HepG2 (cell line): ENCODE data around the gene NRSN2. TPM values are rescaled to one million over a fixed set of nuclear protein-coding genes. Genes with fewer than 3 reads are reported as not detected.
A peak's percentile ranks its signal among the peaks of the same experiment; 100 is the strongest.

ENCODE experiments used
- HNF4A ChIP-seq: sonication (generic); formaldehyde crosslinking; IDR thresholded peaks from 2 replicates; pipeline ENCODE4 v1.4.0; 2020; ENCODE audit warnings: missing genetic modification reagents
- MED1 ChIP-seq: sonication (generic); formaldehyde crosslinking; IDR thresholded peaks from 2 replicates; pipeline ENCODE4 v1.4.0; 2020; ENCODE audit warnings: missing genetic modification reagents
- NFATC3 ChIP-seq: sonication (generic); formaldehyde crosslinking; IDR thresholded peaks from 2 replicates; pipeline ENCODE4 v1.5.1; 2020; ENCODE audit warnings: mild to moderate bottlenecking, missing genetic modification reagents
- PRPF4 ChIP-seq: fragments of 200-400 bp; formaldehyde crosslinking; IDR thresholded peaks from 2 replicates; pipeline ENCODE4 v1.6.1; 2016; ENCODE audit warnings: low read length, low read depth; ENCODE audit not compliant: poor library complexity, severe bottlenecking
- RARA ChIP-seq: IDR thresholded peaks from 2 replicates; pipeline ENCODE4 v1.6.1; 2016; ENCODE audit warnings: missing genetic modification reagents, missing compliant biosample characterization
- RXRB ChIP-seq: IDR thresholded peaks from 2 replicates; pipeline ENCODE4 v1.6.1; 2016; ENCODE audit warnings: borderline replicate concordance, missing genetic modification reagents, missing compliant biosample characterization
- SAP130 ChIP-seq: IDR thresholded peaks from 2 replicates; pipeline ENCODE4 v1.6.1; 2016; ENCODE audit warnings: low read depth
- ZNF205 ChIP-seq: IDR thresholded peaks from 2 replicates; pipeline ENCODE4 v1.6.1; 2018; ENCODE audit warnings: missing biosample characterization, missing genetic modification reagents
- ZNF562 ChIP-seq: sonication (generic); formaldehyde crosslinking; IDR thresholded peaks from 2 replicates; pipeline ENCODE4 v1.8.0; 2022; ENCODE audit warnings: missing genetic modification reagents, borderline replicate concordance
- ZNF839 ChIP-seq: sonication (generic); formaldehyde crosslinking; IDR thresholded peaks from 2 replicates; pipeline ENCODE4 v1.4.0; 2020; ENCODE audit warnings: missing genetic modification reagents, mild to moderate bottlenecking, borderline replicate concordance
- ZSCAN31 ChIP-seq: sonication (generic); formaldehyde crosslinking; IDR thresholded peaks from 2 replicates; pipeline ENCODE4 v1.5.0; 2020; ENCODE audit warnings: low read depth, mild to moderate bottlenecking, missing genetic modification reagents
- polyA plus RNA-seq, 8 experiments: library from polyadenylated mRNA; depleted of rRNA in 3 of 8; stranded (reverse) in 7 of 8; unstranded in 1 of 8; fragments of >200 nt; fragmentation: Illumina TruSeq in 4 of 8; extraction: Trizol in 4 of 8; gene quantifications; 2 replicates each; pipeline versions ENCODE4 v1.2.1 to v1.2.3, GENCODE V29; 2011 to 2016; ENCODE audit warnings: low read depth in 4 of 8, missing spikeins in 1 of 8, mixed read lengths in 1 of 8; ENCODE audit not compliant: insufficient read depth in 1 of 8
- total RNA-seq, 5 experiments: library from RNA; depleted of rRNA; stranded (reverse); fragments of >200 nt; fragmentation: Illumina TruSeq; extraction: Trizol; gene quantifications; 2 replicates each; pipeline ENCODE4 v1.2.3, GENCODE V29; 2016; ENCODE audit warnings: low read depth in 1 of 5
- TF ChIP-seq, protein P1 (sequence below): sonication (generic); formaldehyde crosslinking; IDR thresholded peaks from 2 replicates; pipeline ENCODE4 v1.5.1; 2020; ENCODE audit warnings: mild to moderate bottlenecking, missing genetic modification reagents, borderline replicate concordance
- TF ChIP-seq, protein P2 (sequence below): IDR thresholded peaks from 2 replicates; pipeline ENCODE4 v1.6.1; 2018; ENCODE audit warnings: missing genetic modification reagents
- TF ChIP-seq, protein P3 (sequence below): sonication (generic); formaldehyde crosslinking; conservative IDR thresholded peaks from 2 replicates; pipeline ENCODE4 v1.8.0; 2022; ENCODE audit warnings: mild to moderate bottlenecking, moderate library complexity, missing genetic modification reagents
- TF ChIP-seq, protein P4 (sequence below): sonication (generic); formaldehyde crosslinking; IDR thresholded peaks from 2 replicates; pipeline ENCODE4 v1.4.0; 2020; ENCODE audit warnings: missing genetic modification reagents, borderline replicate concordance

NRSN2 gene
- total and polyA plus RNA-seq, 2 of the 13 experiments (the other 11 are each of a cell fraction or from before 2014, with no cell fraction given) = 32.3 to 49.4 TPM

DNA sequence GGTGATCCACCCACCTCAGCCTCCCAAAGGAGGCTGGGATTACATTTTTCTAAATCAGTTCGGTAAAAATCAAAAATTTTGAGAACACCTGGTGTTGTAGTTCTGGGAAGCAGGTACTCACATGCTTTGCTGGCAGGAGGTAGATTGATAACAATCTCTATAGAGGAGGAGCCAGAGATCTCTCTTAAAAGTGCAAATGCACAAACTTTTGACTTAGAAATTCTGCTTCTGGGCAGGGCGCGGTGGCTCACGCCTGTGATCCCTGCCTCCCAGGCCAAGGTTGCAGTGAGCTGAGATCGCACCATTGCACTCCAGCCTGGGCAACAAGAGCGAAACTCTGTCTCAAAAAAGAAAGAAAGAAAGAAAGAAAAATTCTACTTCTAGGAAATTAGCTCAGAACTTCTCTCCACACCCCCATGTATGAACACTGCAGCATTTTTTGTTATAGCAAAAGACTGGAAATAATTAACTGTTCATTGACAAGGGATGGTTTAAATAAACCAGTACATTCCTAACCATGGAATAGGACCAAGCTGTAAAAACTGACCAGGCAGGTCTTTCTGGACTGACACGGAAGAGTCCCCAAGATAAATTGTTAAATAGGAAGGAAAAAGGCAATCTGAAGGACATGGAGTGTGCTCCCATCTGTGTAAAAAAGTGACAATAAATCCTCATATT lies 19.3 kb downstream of the NRSN2 start (continued):
- TF ChIP-seq, protein P1, sequence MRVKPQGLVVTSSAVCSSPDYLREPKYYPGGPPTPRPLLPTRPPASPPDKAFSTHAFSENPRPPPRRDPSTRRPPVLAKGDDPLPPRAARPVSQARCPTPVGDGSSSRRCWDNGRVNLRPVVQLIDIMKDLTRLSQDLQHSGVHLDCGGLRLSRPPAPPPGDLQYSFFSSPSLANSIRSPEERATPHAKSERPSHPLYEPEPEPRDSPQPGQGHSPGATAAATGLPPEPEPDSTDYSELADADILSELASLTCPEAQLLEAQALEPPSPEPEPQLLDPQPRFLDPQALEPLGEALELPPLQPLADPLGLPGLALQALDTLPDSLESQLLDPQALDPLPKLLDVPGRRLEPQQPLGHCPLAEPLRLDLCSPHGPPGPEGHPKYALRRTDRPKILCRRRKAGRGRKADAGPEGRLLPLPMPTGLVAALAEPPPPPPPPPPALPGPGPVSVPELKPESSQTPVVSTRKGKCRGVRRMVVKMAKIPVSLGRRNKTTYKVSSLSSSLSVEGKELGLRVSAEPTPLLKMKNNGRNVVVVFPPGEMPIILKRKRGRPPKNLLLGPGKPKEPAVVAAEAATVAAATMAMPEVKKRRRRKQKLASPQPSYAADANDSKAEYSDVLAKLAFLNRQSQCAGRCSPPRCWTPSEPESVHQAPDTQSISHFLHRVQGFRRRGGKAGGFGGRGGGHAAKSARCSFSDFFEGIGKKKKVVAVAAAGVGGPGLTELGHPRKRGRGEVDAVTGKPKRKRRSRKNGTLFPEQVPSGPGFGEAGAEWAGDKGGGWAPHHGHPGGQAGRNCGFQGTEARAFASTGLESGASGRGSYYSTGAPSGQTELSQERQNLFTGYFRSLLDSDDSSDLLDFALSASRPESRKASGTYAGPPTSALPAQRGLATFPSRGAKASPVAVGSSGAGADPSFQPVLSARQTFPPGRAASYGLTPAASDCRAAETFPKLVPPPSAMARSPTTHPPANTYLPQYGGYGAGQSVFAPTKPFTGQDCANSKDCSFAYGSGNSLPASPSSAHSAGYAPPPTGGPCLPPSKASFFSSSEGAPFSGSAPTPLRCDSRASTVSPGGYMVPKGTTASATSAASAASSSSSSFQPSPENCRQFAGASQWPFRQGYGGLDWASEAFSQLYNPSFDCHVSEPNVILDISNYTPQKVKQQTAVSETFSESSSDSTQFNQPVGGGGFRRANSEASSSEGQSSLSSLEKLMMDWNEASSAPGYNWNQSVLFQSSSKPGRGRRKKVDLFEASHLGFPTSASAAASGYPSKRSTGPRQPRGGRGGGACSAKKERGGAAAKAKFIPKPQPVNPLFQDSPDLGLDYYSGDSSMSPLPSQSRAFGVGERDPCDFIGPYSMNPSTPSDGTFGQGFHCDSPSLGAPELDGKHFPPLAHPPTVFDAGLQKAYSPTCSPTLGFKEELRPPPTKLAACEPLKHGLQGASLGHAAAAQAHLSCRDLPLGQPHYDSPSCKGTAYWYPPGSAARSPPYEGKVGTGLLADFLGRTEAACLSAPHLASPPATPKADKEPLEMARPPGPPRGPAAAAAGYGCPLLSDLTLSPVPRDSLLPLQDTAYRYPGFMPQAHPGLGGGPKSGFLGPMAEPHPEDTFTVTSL (CRISPR knock-in tag) = peak; percentile 34; the same call in 1 of the 2 replicates
- TF ChIP-seq RARA (CRISPR knock-in tag) (peak; percentile 32), PRPF4 (peak; percentile 74), SAP130 (CRISPR knock-in tag) (peak; percentile 24; the same call in 1 of the 2 replicates), ZNF205 (CRISPR knock-in tag) (0 out of 2 replicates have a peak, but pooled peaks have one; percentile 40), RXRB (peak; percentile 46; the same call in 1 of the 2 replicates), HNF4A (CRISPR knock-in tag) (peak; percentile 64), ZNF839 (CRISPR knock-in tag) (no peak), NFATC3 (CRISPR knock-in tag) (no peak), ZNF562 (no peak), ZSCAN31 (CRISPR knock-in tag) (no peak), MED1 (peak; percentile 51)
- TF ChIP-seq, protein P2, sequence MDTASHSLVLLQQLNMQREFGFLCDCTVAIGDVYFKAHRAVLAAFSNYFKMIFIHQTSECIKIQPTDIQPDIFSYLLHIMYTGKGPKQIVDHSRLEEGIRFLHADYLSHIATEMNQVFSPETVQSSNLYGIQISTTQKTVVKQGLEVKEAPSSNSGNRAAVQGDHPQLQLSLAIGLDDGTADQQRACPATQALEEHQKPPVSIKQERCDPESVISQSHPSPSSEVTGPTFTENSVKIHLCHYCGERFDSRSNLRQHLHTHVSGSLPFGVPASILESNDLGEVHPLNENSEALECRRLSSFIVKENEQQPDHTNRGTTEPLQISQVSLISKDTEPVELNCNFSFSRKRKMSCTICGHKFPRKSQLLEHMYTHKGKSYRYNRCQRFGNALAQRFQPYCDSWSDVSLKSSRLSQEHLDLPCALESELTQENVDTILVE (CRISPR knock-in tag) = no peak
- TF ChIP-seq, protein P3, sequence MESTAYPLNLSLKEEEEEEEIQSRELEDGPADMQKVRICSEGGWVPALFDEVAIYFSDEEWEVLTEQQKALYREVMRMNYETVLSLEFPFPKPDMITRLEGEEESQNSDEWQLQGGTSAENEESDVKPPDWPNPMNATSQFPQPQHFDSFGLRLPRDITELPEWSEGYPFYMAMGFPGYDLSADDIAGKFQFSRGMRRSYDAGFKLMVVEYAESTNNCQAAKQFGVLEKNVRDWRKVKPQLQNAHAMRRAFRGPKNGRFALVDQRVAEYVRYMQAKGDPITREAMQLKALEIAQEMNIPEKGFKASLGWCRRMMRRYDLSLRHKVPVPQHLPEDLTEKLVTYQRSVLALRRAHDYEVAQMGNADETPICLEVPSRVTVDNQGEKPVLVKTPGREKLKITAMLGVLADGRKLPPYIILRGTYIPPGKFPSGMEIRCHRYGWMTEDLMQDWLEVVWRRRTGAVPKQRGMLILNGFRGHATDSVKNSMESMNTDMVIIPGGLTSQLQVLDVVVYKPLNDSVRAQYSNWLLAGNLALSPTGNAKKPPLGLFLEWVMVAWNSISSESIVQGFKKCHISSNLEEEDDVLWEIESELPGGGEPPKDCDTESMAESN (CRISPR knock-in tag) = no peak
- TF ChIP-seq, protein P4, sequence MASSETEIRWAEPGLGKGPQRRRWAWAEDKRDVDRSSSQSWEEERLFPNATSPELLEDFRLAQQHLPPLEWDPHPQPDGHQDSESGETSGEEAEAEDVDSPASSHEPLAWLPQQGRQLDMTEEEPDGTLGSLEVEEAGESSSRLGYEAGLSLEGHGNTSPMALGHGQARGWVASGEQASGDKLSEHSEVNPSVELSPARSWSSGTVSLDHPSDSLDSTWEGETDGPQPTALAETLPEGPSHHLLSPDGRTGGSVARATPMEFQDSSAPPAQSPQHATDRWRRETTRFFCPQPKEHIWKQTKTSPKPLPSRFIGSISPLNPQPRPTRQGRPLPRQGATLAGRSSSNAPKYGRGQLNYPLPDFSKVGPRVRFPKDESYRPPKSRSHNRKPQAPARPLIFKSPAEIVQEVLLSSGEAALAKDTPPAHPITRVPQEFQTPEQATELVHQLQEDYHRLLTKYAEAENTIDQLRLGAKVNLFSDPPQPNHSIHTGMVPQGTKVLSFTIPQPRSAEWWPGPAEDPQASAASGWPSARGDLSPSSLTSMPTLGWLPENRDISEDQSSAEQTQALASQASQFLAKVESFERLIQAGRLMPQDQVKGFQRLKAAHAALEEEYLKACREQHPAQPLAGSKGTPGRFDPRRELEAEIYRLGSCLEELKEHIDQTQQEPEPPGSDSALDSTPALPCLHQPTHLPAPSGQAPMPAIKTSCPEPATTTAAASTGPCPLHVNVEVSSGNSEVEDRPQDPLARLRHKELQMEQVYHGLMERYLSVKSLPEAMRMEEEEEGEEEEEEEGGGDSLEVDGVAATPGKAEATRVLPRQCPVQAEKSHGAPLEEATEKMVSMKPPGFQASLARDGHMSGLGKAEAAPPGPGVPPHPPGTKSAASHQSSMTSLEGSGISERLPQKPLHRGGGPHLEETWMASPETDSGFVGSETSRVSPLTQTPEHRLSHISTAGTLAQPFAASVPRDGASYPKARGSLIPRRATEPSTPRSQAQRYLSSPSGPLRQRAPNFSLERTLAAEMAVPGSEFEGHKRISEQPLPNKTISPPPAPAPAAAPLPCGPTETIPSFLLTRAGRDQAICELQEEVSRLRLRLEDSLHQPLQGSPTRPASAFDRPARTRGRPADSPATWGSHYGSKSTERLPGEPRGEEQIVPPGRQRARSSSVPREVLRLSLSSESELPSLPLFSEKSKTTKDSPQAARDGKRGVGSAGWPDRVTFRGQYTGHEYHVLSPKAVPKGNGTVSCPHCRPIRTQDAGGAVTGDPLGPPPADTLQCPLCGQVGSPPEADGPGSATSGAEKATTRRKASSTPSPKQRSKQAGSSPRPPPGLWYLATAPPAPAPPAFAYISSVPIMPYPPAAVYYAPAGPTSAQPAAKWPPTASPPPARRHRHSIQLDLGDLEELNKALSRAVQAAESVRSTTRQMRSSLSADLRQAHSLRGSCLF (CRISPR knock-in tag) = no peak
